Activated T-helper 1 cell treated with anti-CD3 and anti-CD28 coated beads, Interleukin-2, amount 50 U/mL, for 16 hours (primary cell): ENCODE data around the gene WASL.
"Not testable (repeated sequence)": the region's sequence is repeated elsewhere in the genome, so short reads cannot be mapped to it uniquely, and the experiment has no call there.

ENCODE experiments used
- DNase-seq, 2 donors: peaks; one replicate each; pipeline ENCODE4 v3.0.0-alpha.2; 2020; ENCODE audit warnings: low read depth in 1 of 2, low spot score in 1 of 2

Gene WASL

GRCh38 chr7:123634011-123634573 lies 114.7 kb downstream of the WASL start:
- DNase-seq = not testable (repeated sequence)

GRCh38 chr7:123633553-123633952 lies 115.2 kb downstream of the WASL start:
- no peak for DNase-seq

- no peak for DNase-seq
Observed at GRCh38 chr7:123632808-123633207, 116.0 kb downstream of the WASL start.
